Prostate gland (tissue), 2 donors: ENCODE results near the gene MEF2B. TPM values are rescaled to one million over a fixed set of nuclear protein-coding genes. Genes with fewer than 3 reads are reported as not detected.
"Not testable (repeated sequence)": the region's sequence is repeated elsewhere in the genome, so short reads cannot be mapped to it uniquely, and the experiment has no call there.

Experiments
- DNase-seq: peaks from one replicate; pipeline ENCODE4 v3.0.0-alpha.2; 2019; ENCODE audit warnings: low spot score
- H3K27ac ChIP-seq, 2 donors: fragments of 200-600 bp; sonication (generic); 2 replicates each; pipeline ENCODE4 v1.5.1; 2017 to 2019
- H3K27me3 ChIP-seq: fragments of 200-600 bp; sonication (generic); replicated peaks from 2 replicates; pipeline ENCODE4 v1.5.1; 2019; ENCODE audit not compliant: insufficient read depth
- H3K36me3 ChIP-seq, 2 donors: fragments of 200-600 bp; sonication (generic); 1 replicate in 1 of 2; 2 replicates in 1 of 2; pipeline versions ENCODE4 v1.5.1 to v1.8.1; 2017 to 2019
- H3K4me1 ChIP-seq: fragments of 200-600 bp; sonication (generic); replicated peaks from 2 replicates; pipeline ENCODE4 v1.5.1; 2019
- H3K4me3 ChIP-seq, 2 donors: fragments of 200-600 bp; sonication (generic); 2 replicates each; pipeline ENCODE4 v1.5.1; 2017 to 2019
- H3K9me3 ChIP-seq: fragments of 200-600 bp; sonication (generic); 2 replicates; pipeline ENCODE4 v1.5.1; 2017
- POLR2A ChIP-seq: fragments of 450-650 bp; IDR thresholded peaks from one replicate; pipeline ENCODE4 v1.6.1; 2016; ENCODE audit warnings: antibody characterized with exemption, mild to moderate bottlenecking
- POLR2AphosphoS5 ChIP-seq: sonication (generic); formaldehyde crosslinking; IDR thresholded peaks from one replicate; pipeline ENCODE4 v1.6.1; 2017; ENCODE audit warnings: antibody characterized with exemption
- whole genome bisulfite sequencing: methylation state at CpG from one replicate; pipeline ENCODE4 v1.1.5; 2018; 5-methylcytosine and 5-hydroxymethylcytosine counted together
- intact Hi-C: fragments of 100-400 bp; cut with DNase I; formaldehyde crosslinking; loops from one replicate; pipeline ENCODE4 v1.14.2; 2022
- total RNA-seq, 2 donors: library from RNA; depleted of rRNA; stranded (reverse); fragments of >200 nt; gene quantifications; one replicate each; pipeline ENCODE4 v1.1.0, GENCODE V29; 2016
- TF ChIP-seq, protein P1 (sequence below), 4 experiments: fragments of 200-600 bp in 2 of 4; fragments of 450-650 bp in 2 of 4; sonication (generic) in 2 of 4; IDR thresholded peaks; 1 replicate in 3 of 4; 2 replicates in 1 of 4; pipeline ENCODE4 v1.5.1; 2016 to 2019; ENCODE audit warnings: antibody characterized with exemption in 4 of 4, mild to moderate bottlenecking in 2 of 4, moderate library complexity in 2 of 4

Gene MEF2B
- total RNA-seq, 2 donors from 2014 or later: not detected

DNA sequence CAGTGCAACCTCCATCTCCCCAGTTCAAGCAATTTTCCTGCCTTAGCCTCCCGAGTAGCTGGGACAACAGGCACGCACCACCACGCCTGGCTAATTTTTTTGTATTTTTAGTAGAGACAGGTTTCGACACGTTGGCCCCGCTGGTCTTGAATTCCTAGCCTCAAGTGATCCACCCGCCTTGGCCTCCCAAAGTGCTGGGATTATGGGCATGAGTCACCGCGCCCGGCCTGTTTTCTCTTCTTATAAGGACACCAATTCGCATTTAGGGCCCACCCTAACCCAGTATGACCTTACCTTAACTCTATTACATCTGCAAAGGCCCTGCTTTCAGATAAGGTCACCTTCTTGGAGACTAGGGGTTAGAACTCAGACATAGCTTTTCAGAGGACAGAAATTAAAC is 66.9 kb downstream of the MEF2B start:
- H3K4me1 ChIP-seq: no peaks in the 10 kb centered on the region
- H3K4me3 ChIP-seq: no peak overlapping the region
- intact Hi-C loops: no loop called here
- 91% methylated on average over 11 of the region's 11 CpGs for WGBS
- no peaks in the 10 kb centered on the region for H3K36me3 ChIP-seq
- DNase-seq: no peak
- H3K27ac ChIP-seq: no peak overlapping the region
- no peaks in the 10 kb centered on the region for H3K27me3 ChIP-seq
- TF ChIP-seq, protein P1, sequence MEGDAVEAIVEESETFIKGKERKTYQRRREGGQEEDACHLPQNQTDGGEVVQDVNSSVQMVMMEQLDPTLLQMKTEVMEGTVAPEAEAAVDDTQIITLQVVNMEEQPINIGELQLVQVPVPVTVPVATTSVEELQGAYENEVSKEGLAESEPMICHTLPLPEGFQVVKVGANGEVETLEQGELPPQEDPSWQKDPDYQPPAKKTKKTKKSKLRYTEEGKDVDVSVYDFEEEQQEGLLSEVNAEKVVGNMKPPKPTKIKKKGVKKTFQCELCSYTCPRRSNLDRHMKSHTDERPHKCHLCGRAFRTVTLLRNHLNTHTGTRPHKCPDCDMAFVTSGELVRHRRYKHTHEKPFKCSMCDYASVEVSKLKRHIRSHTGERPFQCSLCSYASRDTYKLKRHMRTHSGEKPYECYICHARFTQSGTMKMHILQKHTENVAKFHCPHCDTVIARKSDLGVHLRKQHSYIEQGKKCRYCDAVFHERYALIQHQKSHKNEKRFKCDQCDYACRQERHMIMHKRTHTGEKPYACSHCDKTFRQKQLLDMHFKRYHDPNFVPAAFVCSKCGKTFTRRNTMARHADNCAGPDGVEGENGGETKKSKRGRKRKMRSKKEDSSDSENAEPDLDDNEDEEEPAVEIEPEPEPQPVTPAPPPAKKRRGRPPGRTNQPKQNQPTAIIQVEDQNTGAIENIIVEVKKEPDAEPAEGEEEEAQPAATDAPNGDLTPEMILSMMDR (IDR thresholded peaks at IDR 0.05): no peak
- TF ChIP-seq POLR2AphosphoS5 (no peak), POLR2A (no peak)
- no peaks in the 10 kb centered on the region for H3K9me3 ChIP-seq

DNA sequence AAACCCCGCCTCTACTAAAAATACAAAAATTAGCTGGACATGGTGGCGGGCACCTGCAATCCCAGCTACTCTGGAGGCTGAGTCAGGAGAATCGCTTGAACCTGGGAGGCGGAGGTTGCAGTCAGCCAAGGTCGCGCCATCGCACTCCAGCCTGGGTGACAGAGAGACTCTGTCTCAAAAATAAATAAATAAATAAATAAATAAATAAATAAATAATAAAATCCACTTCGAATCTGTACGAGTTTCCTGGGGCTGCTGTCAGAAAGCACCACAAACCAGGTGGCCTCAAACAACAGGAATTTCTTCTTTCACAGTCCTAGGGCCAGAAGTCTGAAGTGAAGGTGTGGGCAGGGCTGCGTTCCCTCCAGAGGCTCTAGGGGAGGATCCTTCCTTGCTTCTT is 67.5 kb downstream of the MEF2B start:
- WGBS: 94% methylated on average over 10 of the region's 10 CpGs
- H3K27ac ChIP-seq, H3K27me3 ChIP-seq, H3K4me3 ChIP-seq, intact Hi-C loops, H3K36me3 ChIP-seq, H3K4me1 ChIP-seq, H3K9me3 ChIP-seq, DNase-seq: not testable (repeated sequence)

DNA sequence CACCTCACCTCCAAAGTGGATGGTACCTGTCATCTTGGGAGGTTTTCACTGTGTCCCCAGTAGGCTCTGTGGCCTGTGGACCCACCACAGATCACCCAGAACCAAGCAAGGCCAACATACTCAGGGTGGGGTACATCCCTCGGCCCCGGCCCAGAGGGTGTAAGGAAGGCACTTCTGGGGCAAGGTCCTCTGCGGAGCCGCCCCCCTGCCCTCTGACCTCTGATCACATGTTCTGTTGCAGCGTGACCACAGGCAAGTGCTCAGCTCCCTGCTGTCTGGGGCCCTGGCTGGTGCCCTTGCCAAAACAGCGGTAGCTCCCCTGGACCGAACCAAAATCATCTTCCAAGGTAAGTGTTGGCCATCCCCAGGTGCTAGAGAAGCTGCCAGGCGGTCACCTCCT is 68.5 kb downstream of the MEF2B start:
- TF ChIP-seq POLR2A: no peak
- TF ChIP-seq, protein P1 (IDR thresholded peaks at IDR 0.05): no peak
- no peak for TF ChIP-seq POLR2AphosphoS5
- H3K36me3 ChIP-seq: no peaks in the 10 kb centered on the region
- WGBS: 90% methylated on average over 8 of the region's 8 CpGs

DNA sequence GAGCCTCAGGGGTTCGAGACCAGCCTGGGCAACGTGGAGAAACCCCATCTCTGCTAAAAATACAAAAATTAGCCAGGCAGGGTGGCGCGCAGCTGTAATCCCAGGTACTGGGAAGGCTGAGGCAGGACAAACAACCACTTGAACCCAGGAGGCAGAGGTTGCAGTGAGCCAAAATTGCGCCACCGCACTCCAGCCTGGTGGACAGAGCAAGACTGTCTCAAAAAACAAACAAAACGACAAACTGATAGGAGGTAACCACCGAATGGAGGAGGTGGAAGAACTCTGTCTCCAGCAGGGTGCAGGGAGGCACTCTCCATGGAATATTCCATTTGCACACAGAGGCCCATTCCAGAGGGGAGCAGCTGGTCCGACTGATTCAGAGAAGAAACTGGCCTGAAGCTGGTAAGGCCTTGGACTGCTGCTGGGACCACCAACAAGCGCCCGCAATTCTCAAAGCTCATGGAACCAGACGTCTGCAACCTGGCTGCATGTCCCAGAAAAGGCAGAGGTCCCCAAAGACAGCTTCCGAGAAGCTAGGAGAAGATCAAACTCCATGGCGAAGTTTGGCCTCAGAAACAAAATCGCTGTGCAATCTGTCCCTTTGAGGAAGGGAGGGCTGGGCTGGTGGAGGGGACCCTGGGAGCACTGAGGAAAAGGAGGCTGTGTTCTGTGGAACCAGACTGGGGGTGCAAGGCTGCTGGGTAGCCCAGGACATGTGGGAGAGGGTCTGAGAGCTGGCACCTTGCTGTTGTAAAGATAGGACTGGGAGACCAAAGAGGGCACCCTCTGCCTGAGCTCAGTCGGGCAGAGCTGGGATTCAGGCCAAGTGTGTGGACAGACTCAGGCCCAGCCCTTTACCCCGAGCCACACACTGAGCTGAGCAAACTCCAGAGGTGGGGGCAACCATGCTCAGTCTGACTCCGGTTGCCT is 71.1 kb downstream of the MEF2B start:
- Histone ChIP-seq H3K36me3 (no peaks in the 10 kb centered on the region), H3K27ac (no peak overlapping the region), H3K4me1 (no peaks in the 10 kb centered on the region), H3K27me3 (no peaks in the 10 kb centered on the region), H3K9me3 (no peaks in the 10 kb centered on the region), H3K4me3 (no peak overlapping the region)
- no peak for TF ChIP-seq POLR2AphosphoS5
- TF ChIP-seq, protein P1 (IDR thresholded peaks at IDR 0.05): no peak
- TF ChIP-seq POLR2A: no peak
- intact Hi-C loops: no loop called here
- 84% methylated on average over 18 of the region's 18 CpGs for WGBS
- no peak for DNase-seq

More for the DNA sequence above, 68.5 kb downstream of the MEF2B start:
- H3K27me3 ChIP-seq: no peaks in the 10 kb centered on the region
- no peak overlapping the region for H3K27ac ChIP-seq
- no peaks in the 10 kb centered on the region for H3K9me3 ChIP-seq
- H3K4me1 ChIP-seq: no peaks in the 10 kb centered on the region
- H3K4me3 ChIP-seq: no peak overlapping the region
- no peak for DNase-seq
- intact Hi-C loops: no loop called here

DNA sequence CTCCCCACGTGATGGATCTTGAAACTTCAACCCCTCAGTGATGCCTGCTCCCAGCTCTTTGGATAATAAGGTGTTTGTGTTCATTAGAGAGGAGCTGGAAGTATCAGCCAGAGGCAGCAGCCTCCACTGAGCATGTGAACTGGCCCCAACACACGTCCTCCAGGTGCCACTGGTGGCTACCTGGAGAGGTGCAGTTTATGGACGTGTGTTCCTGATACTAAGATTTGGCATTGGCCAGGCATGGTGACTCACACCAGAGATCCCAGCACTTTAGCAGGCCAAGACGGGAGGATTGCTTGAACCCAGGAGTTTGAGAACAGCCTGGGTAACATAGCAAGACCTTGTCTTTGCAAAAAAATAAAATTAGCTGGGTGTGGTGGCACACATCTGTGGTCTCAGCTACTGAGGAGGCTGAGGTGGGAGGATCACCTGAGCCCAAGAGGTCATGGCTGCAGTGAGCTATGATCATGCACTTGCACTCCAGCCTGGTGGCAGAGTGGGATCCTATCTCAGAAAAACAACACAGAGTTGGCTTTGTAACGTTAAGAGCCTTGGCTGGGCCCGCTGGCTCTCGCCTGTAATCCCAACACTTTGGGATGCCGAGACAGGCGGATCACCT is 71.9 kb downstream of the MEF2B start:
- no peaks in the 10 kb centered on the region for H3K36me3 ChIP-seq
- H3K4me3 ChIP-seq: no peak overlapping the region
- intact Hi-C loops: no loop called here
- WGBS: 85% methylated on average over 9 of the region's 9 CpGs
- H3K4me1 ChIP-seq: no peaks in the 10 kb centered on the region
- no peak for DNase-seq
- H3K27me3 ChIP-seq: no peaks in the 10 kb centered on the region
- no peak for TF ChIP-seq POLR2AphosphoS5
- TF ChIP-seq POLR2A: no peak
- TF ChIP-seq, protein P1 (IDR thresholded peaks at IDR 0.05): no peak
- no peaks in the 10 kb centered on the region for H3K9me3 ChIP-seq
- no peak overlapping the region for H3K27ac ChIP-seq
